MM.1S (cell line): ENCODE data around the gene CLEC17A.

Source experiments
- DNase-seq: peaks from one replicate; pipeline ENCODE4 v3.0.0-alpha.2; 2015
- H2AFZ ChIP-seq: fragments of 300-600 bp; sonication (generic); 2 replicates; pipeline ENCODE4 v1.6.0; 2016; ENCODE audit warnings: antibody characterized with exemption, low read length
- H3F3A ChIP-seq: fragments of 300-600 bp; sonication (generic); 2 replicates; pipeline ENCODE4 v1.6.1; 2016; ENCODE audit warnings: mild to moderate bottlenecking, antibody characterized with exemption, low read length, moderate library complexity, mixed read lengths; ENCODE audit not compliant: insufficient read depth
- H3K27ac ChIP-seq: fragments of 300-600 bp; sonication (generic); 2 replicates; pipeline ENCODE4 v1.5.1; 2016; ENCODE audit warnings: mild to moderate bottlenecking, low read length
- H3K27me3 ChIP-seq: fragments of 300-600 bp; sonication (generic); replicated peaks from 2 replicates; pipeline ENCODE4 v1.6.0; 2016; ENCODE audit warnings: low read length; ENCODE audit not compliant: insufficient read depth
- H3K36me3 ChIP-seq: fragments of 300-600 bp; sonication (generic); replicated peaks from 2 replicates; pipeline ENCODE4 v1.6.1; 2016; ENCODE audit warnings: mild to moderate bottlenecking, low read length, mixed read lengths; ENCODE audit not compliant: insufficient read depth
- H3K4me1 ChIP-seq: fragments of 300-600 bp; sonication (generic); 2 replicates; pipeline ENCODE4 v1.6.1; 2016; ENCODE audit warnings: low read length, mixed read lengths
- H3K4me2 ChIP-seq: fragments of 300-600 bp; sonication (generic); 2 replicates; pipeline ENCODE4 v1.6.0; 2016; ENCODE audit warnings: low read depth, low read length
- H3K4me3 ChIP-seq: fragments of 300-600 bp; sonication (generic); 2 replicates; pipeline ENCODE4 v1.5.1; 2016; ENCODE audit warnings: low read length, mixed read lengths
- H3K79me2 ChIP-seq: fragments of 300-600 bp; sonication (generic); 2 replicates; pipeline ENCODE4 v1.6.1; 2016; ENCODE audit warnings: mixed run types, low read length, mixed read lengths
- H3K9ac ChIP-seq: fragments of 300-600 bp; sonication (generic); 2 replicates; pipeline ENCODE4 v1.6.1; 2016; ENCODE audit warnings: low read length, mixed read lengths
- H3K9me2 ChIP-seq: fragments of 300-600 bp; sonication (generic); replicated peaks from 2 replicates; pipeline ENCODE4 v1.6.1; 2016; ENCODE audit warnings: mild to moderate bottlenecking, low read length, mixed read lengths; ENCODE audit not compliant: insufficient read depth
- H3K9me3 ChIP-seq: fragments of 300-600 bp; sonication (generic); replicated peaks from 2 replicates; pipeline ENCODE4 v1.6.1; 2016; ENCODE audit warnings: mild to moderate bottlenecking, low read length, mixed read lengths; ENCODE audit not compliant: insufficient read depth
- H4K20me1 ChIP-seq: fragments of 300-600 bp; sonication (generic); 2 replicates; pipeline ENCODE4 v1.6.1; 2016; ENCODE audit warnings: mild to moderate bottlenecking, low read length, moderate library complexity, mixed read lengths; ENCODE audit not compliant: insufficient read depth
- EZH2 ChIP-seq: fragments of 300-600 bp; sonication (generic); optimal IDR thresholded peaks from 2 replicates; pipeline ENCODE3; 2017; ENCODE audit warnings: low read depth, mild to moderate bottlenecking, antibody characterized with exemption, low read length, mixed read lengths
- EZH2phosphoT487 ChIP-seq: fragments of 300-600 bp; sonication (generic); IDR thresholded peaks from 2 replicates; pipeline ENCODE4 v1.6.1; 2018; ENCODE audit warnings: antibody characterized with exemption, low read length
- TF ChIP-seq, protein P1 (sequence below): fragments of 300-600 bp; sonication (generic); IDR thresholded peaks from 2 replicates; pipeline ENCODE4 v1.5.1; 2016; ENCODE audit warnings: antibody characterized with exemption, low read length, mixed read lengths

Gene CLEC17A

DNA sequence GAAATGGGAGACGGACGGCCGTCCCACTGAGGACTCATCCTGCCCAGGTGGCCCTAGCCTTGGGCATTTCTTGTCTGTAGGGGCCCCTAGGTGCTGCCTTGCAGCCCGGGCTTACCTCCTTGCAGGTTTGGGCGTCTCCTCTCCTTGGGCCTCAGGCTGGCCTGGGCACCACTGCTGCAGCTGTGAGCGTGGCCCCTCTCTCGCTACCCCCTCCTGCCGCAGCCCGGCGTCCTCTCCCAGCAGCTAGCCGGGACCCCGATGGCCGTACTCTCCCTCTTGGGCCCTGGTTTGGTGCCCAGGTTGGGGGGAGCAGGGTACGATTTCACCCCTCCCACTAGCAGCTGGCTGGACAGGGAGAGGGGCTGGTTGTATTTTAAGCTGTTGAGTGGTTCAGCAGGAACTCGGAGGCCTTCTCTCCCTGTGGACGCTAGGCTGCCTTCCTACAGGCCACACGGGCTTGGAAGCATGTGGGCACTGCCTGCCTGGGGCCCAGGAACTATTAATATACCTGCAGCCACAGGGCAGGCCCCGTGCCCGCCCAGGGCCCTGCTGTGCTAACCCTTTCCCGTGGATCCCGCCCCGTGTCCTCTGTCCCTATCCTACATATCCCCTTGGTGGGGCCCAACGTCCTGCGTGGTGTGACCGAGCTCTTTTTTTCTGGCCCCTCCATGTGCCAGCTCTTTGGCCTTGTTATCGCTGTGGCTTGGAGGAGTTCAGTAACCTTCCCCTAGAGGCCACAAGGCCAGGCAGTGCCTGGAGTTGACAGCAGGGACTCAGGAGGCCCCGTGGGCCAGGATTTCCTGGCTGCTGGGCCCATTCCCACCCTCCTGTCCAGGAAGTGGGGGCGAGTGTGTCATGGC, 22.7 kb upstream of the CLEC17A start:
- no peaks in the 10 kb centered on the region for H3K4me1 ChIP-seq
- no peaks in the 10 kb centered on the region for H3K9me3 ChIP-seq
- H3K4me2 ChIP-seq, result no peak overlapping the region
- no peaks in the 10 kb centered on the region for H3F3A ChIP-seq
- TF ChIP-seq EZH2phosphoT487 (no peak), EZH2 (no peak)
- TF ChIP-seq, protein P1, sequence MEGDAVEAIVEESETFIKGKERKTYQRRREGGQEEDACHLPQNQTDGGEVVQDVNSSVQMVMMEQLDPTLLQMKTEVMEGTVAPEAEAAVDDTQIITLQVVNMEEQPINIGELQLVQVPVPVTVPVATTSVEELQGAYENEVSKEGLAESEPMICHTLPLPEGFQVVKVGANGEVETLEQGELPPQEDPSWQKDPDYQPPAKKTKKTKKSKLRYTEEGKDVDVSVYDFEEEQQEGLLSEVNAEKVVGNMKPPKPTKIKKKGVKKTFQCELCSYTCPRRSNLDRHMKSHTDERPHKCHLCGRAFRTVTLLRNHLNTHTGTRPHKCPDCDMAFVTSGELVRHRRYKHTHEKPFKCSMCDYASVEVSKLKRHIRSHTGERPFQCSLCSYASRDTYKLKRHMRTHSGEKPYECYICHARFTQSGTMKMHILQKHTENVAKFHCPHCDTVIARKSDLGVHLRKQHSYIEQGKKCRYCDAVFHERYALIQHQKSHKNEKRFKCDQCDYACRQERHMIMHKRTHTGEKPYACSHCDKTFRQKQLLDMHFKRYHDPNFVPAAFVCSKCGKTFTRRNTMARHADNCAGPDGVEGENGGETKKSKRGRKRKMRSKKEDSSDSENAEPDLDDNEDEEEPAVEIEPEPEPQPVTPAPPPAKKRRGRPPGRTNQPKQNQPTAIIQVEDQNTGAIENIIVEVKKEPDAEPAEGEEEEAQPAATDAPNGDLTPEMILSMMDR, result no peak
- peaks cover 38% of the 10 kb centered on the region for H3K79me2 ChIP-seq
- H3K27ac ChIP-seq, result no peak overlapping the region
- 0 out of 2 replicates have a peak, but pooled peaks cover 3% of the 10 kb centered on the region for H4K20me1 ChIP-seq
- H3K9me2 ChIP-seq, result no peaks in the 10 kb centered on the region
- H3K9ac ChIP-seq, result no peak overlapping the region
- no peaks in the 10 kb centered on the region for H3K36me3 ChIP-seq
- H2AFZ ChIP-seq, result no peak overlapping the region
- H3K27me3 ChIP-seq, result no peaks in the 10 kb centered on the region
- no peak overlapping the region for H3K4me3 ChIP-seq
- no peak for DNase-seq

DNA sequence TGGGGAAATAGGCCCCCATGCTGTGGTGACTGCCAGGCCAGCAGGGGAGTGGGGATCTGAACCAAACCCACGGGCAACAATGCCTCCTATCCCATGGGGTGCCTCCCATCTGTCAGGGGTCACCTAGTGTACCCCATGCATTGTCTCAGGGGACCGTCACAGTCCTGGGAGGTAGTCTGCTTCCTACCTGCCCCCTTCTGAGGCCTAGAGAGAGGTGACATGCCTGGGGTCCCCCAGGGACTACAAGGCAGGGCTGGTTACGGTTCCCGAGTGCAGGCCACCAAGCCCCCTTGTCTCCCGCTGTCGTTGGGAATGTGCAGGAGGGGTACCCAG, 22.1 kb upstream of the CLEC17A start:
- DNase-seq, result no peak
- Histone ChIP-seq H3F3A (no peaks in the 10 kb centered on the region), H3K79me2 (peaks cover 35% of the 10 kb centered on the region), H3K9me3 (no peaks in the 10 kb centered on the region), H3K27ac (no peak overlapping the region), H3K9me2 (no peaks in the 10 kb centered on the region), H3K27me3 (no peaks in the 10 kb centered on the region), H3K4me2 (no peak overlapping the region), H4K20me1 (0 out of 2 replicates have a peak, but pooled peaks cover 3% of the 10 kb centered on the region), H3K4me1 (no peaks in the 10 kb centered on the region), H3K9ac (no peak overlapping the region), H3K4me3 (no peak overlapping the region), H2AFZ (no peak overlapping the region), H3K36me3 (no peaks in the 10 kb centered on the region)
- TF ChIP-seq EZH2, result no peak

DNA sequence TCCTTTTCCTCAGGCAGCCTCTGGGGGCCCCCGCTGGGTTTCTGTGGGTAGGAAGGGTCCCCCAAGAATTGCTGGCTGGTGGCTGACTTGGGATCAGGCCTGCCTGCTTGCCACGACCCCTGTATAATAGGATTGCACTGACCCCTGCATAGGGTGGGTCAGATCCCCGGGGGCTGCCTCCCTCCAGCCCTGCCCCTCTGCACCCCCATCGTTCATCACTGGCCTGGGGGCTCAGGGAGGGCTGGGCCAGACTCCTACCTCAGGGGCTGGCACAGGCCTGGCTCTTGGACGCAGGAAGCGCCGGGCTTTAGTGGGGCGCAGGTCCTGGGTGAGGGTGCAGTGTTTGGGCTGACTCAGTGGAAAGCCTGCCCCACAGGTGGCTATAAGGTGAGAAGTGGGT, 21.6 kb upstream of the CLEC17A start:
- Histone ChIP-seq H3K27ac (no peak overlapping the region), H3K4me1 (no peaks in the 10 kb centered on the region)

More for the DNA sequence above, 21.6 kb upstream of the CLEC17A start:
- Histone ChIP-seq H3K4me2 (no peak overlapping the region), H3K4me3 (no peak overlapping the region), H3K9me2 (no peaks in the 10 kb centered on the region), H3F3A (no peaks in the 10 kb centered on the region), H3K79me2 (peaks cover 30% of the 10 kb centered on the region), H3K9me3 (no peaks in the 10 kb centered on the region), H4K20me1 (no peaks in the 10 kb centered on the region), H3K9ac (no peak overlapping the region), H3K27me3 (no peaks in the 10 kb centered on the region), H3K36me3 (no peaks in the 10 kb centered on the region), H2AFZ (no peak overlapping the region)
- TF ChIP-seq EZH2phosphoT487 (no peak), EZH2 (no peak)
- TF ChIP-seq, protein P1, result no peak
- no peak for DNase-seq
